Measurements from ENCODE around the gene PAM.
"Not testable (repeated sequence)": the region's sequence is repeated elsewhere in the genome, so short reads cannot be mapped to it uniquely, and the experiment has no call there.

PAM gene

DNA sequence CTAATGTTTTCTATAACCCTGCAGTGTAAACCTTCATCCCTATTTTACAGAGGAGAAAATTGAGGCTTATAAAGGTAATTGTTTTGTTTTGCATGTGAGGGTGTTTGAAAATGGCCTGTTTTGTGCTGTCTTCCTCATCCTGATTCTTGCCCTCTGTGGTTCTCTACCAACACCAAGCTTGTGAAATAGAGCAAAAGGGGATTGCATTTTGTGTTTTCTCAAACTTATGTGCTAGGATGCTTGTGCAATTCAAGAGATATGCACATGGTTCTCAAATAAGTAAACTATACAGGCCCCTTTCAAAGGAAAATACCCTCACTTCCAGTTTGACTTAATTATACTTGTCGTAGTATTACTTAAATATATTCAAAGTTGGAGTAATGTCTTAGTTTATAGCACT lies 17.2 kb downstream of the PAM start:
- no peaks in the 10 kb centered on the region for H3K4me1 ChIP-seq (ENCODE audit: control insufficient read depth, insufficient read depth, low read depth, low read length)
- H3K4me3 ChIP-seq (ENCODE audit: insufficient read depth in 1 of 2, low read depth in 1 of 2, low read length in 2 of 2): no peak overlapping the region
- H3K23ac ChIP-seq (ENCODE audit: low read length in 2 of 2): no peak overlapping the region
- no peak overlapping the region for H2AK5ac ChIP-seq (ENCODE audit: low read length, severe bottlenecking)
- H4K8ac ChIP-seq (ENCODE audit: low read length): no peak overlapping the region
- H3K18ac ChIP-seq (ENCODE audit: low read depth in 1 of 2, low read length in 2 of 2): no peak overlapping the region
- no peak overlapping the region for H3K4me2 ChIP-seq (ENCODE audit: low read length, poor library complexity, severe bottlenecking)
- no peak overlapping the region for H2BK15ac ChIP-seq (ENCODE audit: low read depth, poor library complexity, severe bottlenecking)
- H2BK120ac ChIP-seq (ENCODE audit: low read depth, low read length): no peak overlapping the region
- H3K9me3 ChIP-seq (ENCODE audit: control insufficient read depth, low read length): no peaks in the 10 kb centered on the region
- H3K4ac ChIP-seq (ENCODE audit: low read depth in 1 of 2, low read length in 2 of 2): no peak overlapping the region
- H3K27ac ChIP-seq (ENCODE audit: low read length, poor library complexity, severe bottlenecking): no peak overlapping the region
- no peak overlapping the region for H3K14ac ChIP-seq (ENCODE audit: low read length in 2 of 2)
- H3K79me1 ChIP-seq (replicated peaks; ENCODE audit: low read length, poor library complexity, severe bottlenecking): peaks cover 6% of the 10 kb centered on the region
- no peak overlapping the region for H4K91ac ChIP-seq (ENCODE audit: low read length)
- H2AFZ ChIP-seq (ENCODE audit: low read depth, low read length): no peak overlapping the region
- H2BK5ac ChIP-seq (ENCODE audit: low read depth, low read length, poor library complexity, severe bottlenecking): no peak overlapping the region
- no peak overlapping the region for H2BK12ac ChIP-seq (ENCODE audit: low read length in 2 of 2)
- no CpG with 5 or more reads among the region's 1 CpG for WGBS
- no peaks in the 10 kb centered on the region for H3K27me3 ChIP-seq (ENCODE audit: control insufficient read depth in 1 of 2, insufficient read depth in 1 of 2, low read length in 2 of 2)
- no peak overlapping the region for H3K9ac ChIP-seq (ENCODE audit: low read length)
- H3K36me3 ChIP-seq (ENCODE audit: control insufficient read depth in 1 of 2, insufficient read depth in 2 of 2, low read depth in 1 of 2, low read length in 2 of 2): peaks cover 0 to 2% of the 10 kb centered on the region in 2 experiments
- DNase-seq: no peak

- no peak overlapping the region for H2AFZ ChIP-seq (ENCODE audit: low read depth, low read length)
- no peak overlapping the region for H3K18ac ChIP-seq (ENCODE audit: low read depth in 1 of 2, low read length in 2 of 2)
- no peak overlapping the region for H2AK5ac ChIP-seq (ENCODE audit: low read length, severe bottlenecking)
- H3K4ac ChIP-seq (ENCODE audit: low read depth in 1 of 2, low read length in 2 of 2): no peak overlapping the region
- no peak overlapping the region for H4K8ac ChIP-seq (ENCODE audit: low read length)
- no peak for DNase-seq
- H3K27ac ChIP-seq (ENCODE audit: low read length, poor library complexity, severe bottlenecking): no peak overlapping the region
- H4K91ac ChIP-seq (ENCODE audit: low read length): no peak overlapping the region
- no peaks in the 10 kb centered on the region for H3K4me1 ChIP-seq (ENCODE audit: control insufficient read depth, insufficient read depth, low read depth, low read length)
- H3K9me3 ChIP-seq (ENCODE audit: control insufficient read depth, low read length): no peaks in the 10 kb centered on the region
- H3K79me1 ChIP-seq (replicated peaks; ENCODE audit: low read length, poor library complexity, severe bottlenecking): peaks cover 7% of the 10 kb centered on the region
- H3K9ac ChIP-seq (ENCODE audit: low read length): no peak overlapping the region
- H3K4me3 ChIP-seq (ENCODE audit: insufficient read depth in 1 of 2, low read depth in 1 of 2, low read length in 2 of 2): no peak overlapping the region
- H3K4me2 ChIP-seq (ENCODE audit: low read length, poor library complexity, severe bottlenecking): no peak overlapping the region
- no peak overlapping the region for H3K23ac ChIP-seq (ENCODE audit: low read length in 2 of 2)
- 90% methylated on average over 1 of the region's 1 CpG for WGBS
- no peak overlapping the region for H2BK12ac ChIP-seq (ENCODE audit: low read length in 2 of 2)
- H2BK15ac ChIP-seq (ENCODE audit: low read depth, poor library complexity, severe bottlenecking): no peak overlapping the region
- peaks cover 0 to 2% of the 10 kb centered on the region in 2 experiments for H3K36me3 ChIP-seq (ENCODE audit: control insufficient read depth in 1 of 2, insufficient read depth in 2 of 2, low read depth in 1 of 2, low read length in 2 of 2)
- no peaks in the 10 kb centered on the region for H3K27me3 ChIP-seq (ENCODE audit: control insufficient read depth in 1 of 2, insufficient read depth in 1 of 2, low read length in 2 of 2)
- no peak overlapping the region for H2BK5ac ChIP-seq (ENCODE audit: low read depth, low read length, poor library complexity, severe bottlenecking)
- no peak overlapping the region for H2BK120ac ChIP-seq (ENCODE audit: low read depth, low read length)
- no peak overlapping the region for H3K14ac ChIP-seq (ENCODE audit: low read length in 2 of 2)
These were observed 18.0 kb downstream of the PAM start for GRCh38 chr5:102773133-102773532.

DNA sequence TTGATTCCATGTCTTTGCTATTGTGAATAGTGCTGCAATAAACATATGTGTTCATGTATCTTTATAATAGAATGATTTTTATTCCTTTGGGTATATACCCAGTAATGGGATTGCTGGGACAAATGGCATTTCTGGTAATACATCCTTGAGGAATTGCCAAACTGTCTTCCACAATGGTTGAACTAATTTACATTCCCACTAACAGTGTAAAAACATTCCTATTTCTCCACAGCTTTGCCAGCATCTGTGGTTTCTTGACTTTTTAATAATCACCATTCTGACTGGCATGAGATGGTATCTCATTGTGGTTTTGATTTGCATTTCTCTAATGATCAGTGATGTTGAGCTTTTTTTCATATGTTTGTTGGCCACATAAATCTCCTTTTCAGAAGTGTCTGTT lies 20.7 kb downstream of the PAM start:
- H3K9me3 ChIP-seq (ENCODE audit: control insufficient read depth, low read length); H2BK15ac ChIP-seq (ENCODE audit: low read depth, poor library complexity, severe bottlenecking); H3K36me3 ChIP-seq (ENCODE audit: control insufficient read depth in 1 of 2, insufficient read depth in 2 of 2, low read depth in 1 of 2, low read length in 2 of 2); H2AFZ ChIP-seq (ENCODE audit: low read depth, low read length); H3K4ac ChIP-seq (ENCODE audit: low read depth in 1 of 2, low read length in 2 of 2); H3K27ac ChIP-seq (ENCODE audit: low read length, poor library complexity, severe bottlenecking); H3K4me3 ChIP-seq (ENCODE audit: insufficient read depth in 1 of 2, low read depth in 1 of 2, low read length in 2 of 2); H2BK12ac ChIP-seq (ENCODE audit: low read length in 2 of 2); H4K91ac ChIP-seq (ENCODE audit: low read length); DNase-seq; H2AK5ac ChIP-seq (ENCODE audit: low read length, severe bottlenecking); H3K4me1 ChIP-seq (ENCODE audit: control insufficient read depth, insufficient read depth, low read depth, low read length); H3K9ac ChIP-seq (ENCODE audit: low read length); H2BK5ac ChIP-seq (ENCODE audit: low read depth, low read length, poor library complexity, severe bottlenecking); H3K18ac ChIP-seq (ENCODE audit: low read depth in 1 of 2, low read length in 2 of 2); H2BK120ac ChIP-seq (ENCODE audit: low read depth, low read length); H3K14ac ChIP-seq (ENCODE audit: low read length in 2 of 2); H3K79me1 ChIP-seq (replicated peaks; ENCODE audit: low read length, poor library complexity, severe bottlenecking); H4K8ac ChIP-seq (ENCODE audit: low read length); H3K4me2 ChIP-seq (ENCODE audit: low read length, poor library complexity, severe bottlenecking); H3K23ac ChIP-seq (ENCODE audit: low read length in 2 of 2); H3K27me3 ChIP-seq (ENCODE audit: control insufficient read depth in 1 of 2, insufficient read depth in 1 of 2, low read length in 2 of 2): not testable (repeated sequence)

GRCh38 chr5:102777099-102777498 lies 22.0 kb downstream of the PAM start:
- H2BK120ac ChIP-seq (ENCODE audit: low read depth, low read length): no peak overlapping the region
- no peak overlapping the region for H2AK5ac ChIP-seq (ENCODE audit: low read length, severe bottlenecking)

More at GRCh38 chr5:102777099-102777498, 22.0 kb downstream of the PAM start:
- Histone ChIP-seq H3K14ac (ENCODE audit: low read length in 2 of 2) (no peak overlapping the region), H3K27ac (ENCODE audit: low read length, poor library complexity, severe bottlenecking) (no peak overlapping the region), H4K91ac (ENCODE audit: low read length) (no peak overlapping the region), H3K18ac (ENCODE audit: low read depth in 1 of 2, low read length in 2 of 2) (no peak overlapping the region), H4K8ac (ENCODE audit: low read length) (no peak overlapping the region), H3K4me1 (ENCODE audit: control insufficient read depth, insufficient read depth, low read depth, low read length) (no peaks in the 10 kb centered on the region), H3K23ac (ENCODE audit: low read length in 2 of 2) (no peak overlapping the region), H3K9ac (ENCODE audit: low read length) (no peak overlapping the region), H2BK5ac (ENCODE audit: low read depth, low read length, poor library complexity, severe bottlenecking) (no peak overlapping the region), H2AFZ (ENCODE audit: low read depth, low read length) (no peak overlapping the region), H3K9me3 (ENCODE audit: control insufficient read depth, low read length) (no peaks in the 10 kb centered on the region), H2BK15ac (ENCODE audit: low read depth, poor library complexity, severe bottlenecking) (no peak overlapping the region), H3K4me2 (ENCODE audit: low read length, poor library complexity, severe bottlenecking) (no peak overlapping the region), H3K4me3 (ENCODE audit: insufficient read depth in 1 of 2, low read depth in 1 of 2, low read length in 2 of 2) (no peak overlapping the region), H3K36me3 (ENCODE audit: control insufficient read depth in 1 of 2, insufficient read depth in 2 of 2, low read depth in 1 of 2, low read length in 2 of 2) (peaks cover 0 to 2% of the 10 kb centered on the region in 2 experiments), H3K79me1 (replicated peaks; ENCODE audit: low read length, poor library complexity, severe bottlenecking) (peaks cover 9% of the 10 kb centered on the region), H3K27me3 (ENCODE audit: control insufficient read depth in 1 of 2, insufficient read depth in 1 of 2, low read length in 2 of 2) (no peaks in the 10 kb centered on the region), H2BK12ac (ENCODE audit: low read length in 2 of 2) (no peak overlapping the region), H3K4ac (ENCODE audit: low read depth in 1 of 2, low read length in 2 of 2) (no peak overlapping the region)
- DNase-seq: no peak
